EH (cell line): ENCODE data around the gene ARL17A.
"Not testable (repeated sequence)": the region's sequence is repeated elsewhere in the genome, so short reads cannot be mapped to it uniquely, and the experiment has no call there.

Source experiments
- DNase-seq: peaks from one replicate; pipeline ENCODE4 v3.0.0-alpha.2; 2015; ENCODE audit warnings: low read depth

Gene ARL17A

GRCh38 chr17:46548607-46549006 is 30.9 kb downstream of the ARL17A start:
- not testable (repeated sequence) for DNase-seq

GRCh38 chr17:46534716-46535115 is 44.8 kb downstream of the ARL17A start:
- DNase-seq, result not testable (repeated sequence)

- DNase-seq, result not testable (repeated sequence)
Observed at GRCh38 chr17:46512168-46512567, 67.3 kb downstream of the ARL17A start, which contains the start of gene LRRC37A2. TSS of gene LRRC37A2 (plus strand) at chr17:46512468. CDS start at chr17:46512713, 245 bp downstream.

- not testable (repeated sequence) for DNase-seq
Observed at GRCh38 chr17:46505896-46506295, 73.6 kb downstream of the ARL17A start.

- DNase-seq, result not testable (repeated sequence)
Observed at GRCh38 chr17:46499437-46500139, 79.9 kb downstream of the ARL17A start.

- DNase-seq, result not testable (repeated sequence)
Observed at GRCh38 chr17:46492021-46492420, 87.5 kb downstream of the ARL17A start.

- DNase-seq, result not testable (repeated sequence)
Observed at GRCh38 chr17:46481310-46481709, 98.2 kb downstream of the ARL17A start.

GRCh38 chr17:46478823-46479222 is 100.7 kb downstream of the ARL17A start:
- DNase-seq, result not testable (repeated sequence)

GRCh38 chr17:46475583-46475982 is 103.9 kb downstream of the ARL17A start:
- DNase-seq, result not testable (repeated sequence)

- DNase-seq, result not testable (repeated sequence)
Observed at GRCh38 chr17:46474489-46474888, 105.0 kb downstream of the ARL17A start.

- not testable (repeated sequence) for DNase-seq
Observed at GRCh38 chr17:46467618-46468017, 111.9 kb downstream of the ARL17A start.
